ENCODE measurements around the gene RCOR1.

Gene RCOR1

GRCh38 chr14:102729268-102729667 is 136.8 kb downstream of the RCOR1 start:
- Histone ChIP-seq H3K36me3 (ENCODE audit: control insufficient read depth, insufficient read depth, low read length) (peaks cover 12% of the 10 kb centered on the region), H3K9ac (ENCODE audit: low read length) (no peak overlapping the region), H3K4me3 (ENCODE audit: low read length) (no peak overlapping the region), H3K27ac (ENCODE audit: low read depth, low read length) (no peak overlapping the region), H3K4me1 (ENCODE audit: control insufficient read depth, insufficient read depth, low read length) (no peaks in the 10 kb centered on the region), H3K27me3 (ENCODE audit: control insufficient read depth, insufficient read depth, low read length) (no peaks in the 10 kb centered on the region)

GRCh38 chr14:102729825-102730224 is 137.4 kb downstream of the RCOR1 start:
- peaks cover 10% of the 10 kb centered on the region for H3K36me3 ChIP-seq (ENCODE audit: control insufficient read depth, insufficient read depth, low read length)

GRCh38 chr14:102731101-102731870 is 138.8 kb downstream of the RCOR1 start:
- Histone ChIP-seq H3K27ac (ENCODE audit: low read depth, low read length) (no peak overlapping the region), H3K4me1 (ENCODE audit: control insufficient read depth, insufficient read depth, low read length) (no peaks in the 10 kb centered on the region), H3K36me3 (ENCODE audit: control insufficient read depth, insufficient read depth, low read length) (peaks cover 8% of the 10 kb centered on the region), H3K27me3 (ENCODE audit: control insufficient read depth, insufficient read depth, low read length) (no peaks in the 10 kb centered on the region), H3K9ac (ENCODE audit: low read length) (no peak overlapping the region), H3K4me3 (ENCODE audit: low read length) (no peak overlapping the region)

More at GRCh38 chr14:102729825-102730224, 137.4 kb downstream of the RCOR1 start:
- Histone ChIP-seq H3K9ac (ENCODE audit: low read length) (no peak overlapping the region), H3K27me3 (ENCODE audit: control insufficient read depth, insufficient read depth, low read length) (no peaks in the 10 kb centered on the region), H3K4me1 (ENCODE audit: control insufficient read depth, insufficient read depth, low read length) (no peaks in the 10 kb centered on the region), H3K4me3 (ENCODE audit: low read length) (no peak overlapping the region), H3K27ac (ENCODE audit: low read depth, low read length) (no peak overlapping the region)

- Histone ChIP-seq H3K27me3 (ENCODE audit: control insufficient read depth, insufficient read depth, low read length) (no peaks in the 10 kb centered on the region), H3K4me3 (ENCODE audit: low read length) (no peak overlapping the region), H3K36me3 (ENCODE audit: control insufficient read depth, insufficient read depth, low read length) (no peaks in the 10 kb centered on the region), H3K9ac (ENCODE audit: low read length) (no peak overlapping the region), H3K4me1 (ENCODE audit: control insufficient read depth, insufficient read depth, low read length) (no peaks in the 10 kb centered on the region), H3K27ac (ENCODE audit: low read depth, low read length) (no peak overlapping the region)
These were observed 139.7 kb downstream of the RCOR1 start for GRCh38 chr14:102731871-102732800.

- H3K9ac ChIP-seq (ENCODE audit: low read length): no peak overlapping the region
- no peak overlapping the region for H3K27ac ChIP-seq (ENCODE audit: low read depth, low read length)
- H3K36me3 ChIP-seq (ENCODE audit: control insufficient read depth, insufficient read depth, low read length): no peaks in the 10 kb centered on the region
- H3K4me1 ChIP-seq (ENCODE audit: control insufficient read depth, insufficient read depth, low read length): no peaks in the 10 kb centered on the region
- H3K27me3 ChIP-seq (ENCODE audit: control insufficient read depth, insufficient read depth, low read length): no peaks in the 10 kb centered on the region
- no peak overlapping the region for H3K4me3 ChIP-seq (ENCODE audit: low read length)
These were observed 140.5 kb downstream of the RCOR1 start for GRCh38 chr14:102732924-102733323.

GRCh38 chr14:102733326-102733725 is 140.9 kb downstream of the RCOR1 start:
- H3K36me3 ChIP-seq (ENCODE audit: control insufficient read depth, insufficient read depth, low read length): no peaks in the 10 kb centered on the region
- H3K9ac ChIP-seq (ENCODE audit: low read length): no peak overlapping the region
- no peak overlapping the region for H3K4me3 ChIP-seq (ENCODE audit: low read length)
- H3K27me3 ChIP-seq (ENCODE audit: control insufficient read depth, insufficient read depth, low read length): no peaks in the 10 kb centered on the region
- no peaks in the 10 kb centered on the region for H3K4me1 ChIP-seq (ENCODE audit: control insufficient read depth, insufficient read depth, low read length)
- H3K27ac ChIP-seq (ENCODE audit: low read depth, low read length): no peak overlapping the region

GRCh38 chr14:102734436-102734835 is 142.0 kb downstream of the RCOR1 start:
- no peaks in the 10 kb centered on the region for H3K36me3 ChIP-seq (ENCODE audit: control insufficient read depth, insufficient read depth, low read length)
- H3K9ac ChIP-seq (ENCODE audit: low read length): no peak overlapping the region
- H3K27me3 ChIP-seq (ENCODE audit: control insufficient read depth, insufficient read depth, low read length): no peaks in the 10 kb centered on the region
- H3K27ac ChIP-seq (ENCODE audit: low read depth, low read length): no peak overlapping the region
- no peak overlapping the region for H3K4me3 ChIP-seq (ENCODE audit: low read length)
- no peaks in the 10 kb centered on the region for H3K4me1 ChIP-seq (ENCODE audit: control insufficient read depth, insufficient read depth, low read length)

GRCh38 chr14:102736956-102737355 is 144.5 kb downstream of the RCOR1 start:
- Histone ChIP-seq H3K4me1 (ENCODE audit: control insufficient read depth, insufficient read depth, low read length) (no peaks in the 10 kb centered on the region), H3K9ac (ENCODE audit: low read length) (no peak overlapping the region), H3K27ac (ENCODE audit: low read depth, low read length) (no peak overlapping the region), H3K36me3 (ENCODE audit: control insufficient read depth, insufficient read depth, low read length) (no peaks in the 10 kb centered on the region), H3K27me3 (ENCODE audit: control insufficient read depth, insufficient read depth, low read length) (no peaks in the 10 kb centered on the region), H3K4me3 (ENCODE audit: low read length) (no peak overlapping the region)

GRCh38 chr14:102737402-102738372 is 145.2 kb downstream of the RCOR1 start:
- no peaks in the 10 kb centered on the region for H3K36me3 ChIP-seq (ENCODE audit: control insufficient read depth, insufficient read depth, low read length)
- H3K27me3 ChIP-seq (ENCODE audit: control insufficient read depth, insufficient read depth, low read length): no peaks in the 10 kb centered on the region
- no peaks in the 10 kb centered on the region for H3K4me1 ChIP-seq (ENCODE audit: control insufficient read depth, insufficient read depth, low read length)

GRCh38 chr14:102738373-102739189 is 146.1 kb downstream of the RCOR1 start:
- Histone ChIP-seq H3K27me3 (ENCODE audit: control insufficient read depth, insufficient read depth, low read length) (no peaks in the 10 kb centered on the region), H3K4me3 (ENCODE audit: low read length) (no peak overlapping the region), H3K4me1 (ENCODE audit: control insufficient read depth, insufficient read depth, low read length) (no peaks in the 10 kb centered on the region), H3K9ac (ENCODE audit: low read length) (no peak overlapping the region), H3K27ac (ENCODE audit: low read depth, low read length) (no peak overlapping the region), H3K36me3 (ENCODE audit: control insufficient read depth, insufficient read depth, low read length) (no peaks in the 10 kb centered on the region)

More at GRCh38 chr14:102737402-102738372, 145.2 kb downstream of the RCOR1 start:
- no peak overlapping the region for H3K9ac ChIP-seq (ENCODE audit: low read length)
- H3K27ac ChIP-seq (ENCODE audit: low read depth, low read length): no peak overlapping the region
- no peak overlapping the region for H3K4me3 ChIP-seq (ENCODE audit: low read length)

- no peak overlapping the region for H3K9ac ChIP-seq (ENCODE audit: low read length)
- H3K36me3 ChIP-seq (ENCODE audit: control insufficient read depth, insufficient read depth, low read length): no peaks in the 10 kb centered on the region
- H3K4me3 ChIP-seq (ENCODE audit: low read length): no peak overlapping the region
- no peaks in the 10 kb centered on the region for H3K4me1 ChIP-seq (ENCODE audit: control insufficient read depth, insufficient read depth, low read length)
- H3K27me3 ChIP-seq (ENCODE audit: control insufficient read depth, insufficient read depth, low read length): no peaks in the 10 kb centered on the region
- no peak overlapping the region for H3K27ac ChIP-seq (ENCODE audit: low read depth, low read length)
These were observed 146.7 kb downstream of the RCOR1 start for GRCh38 chr14:102739190-102739469.

All from rectal smooth muscle tissue (tissue), 1 donor.